C4-2B (cell line): ENCODE measurements around the gene MTG2.

Source experiments
- H3K27ac ChIP-seq: fragments of 450-650 bp; 2 replicates; pipeline ENCODE4 v1.5.1; 2017
- CTCF ChIP-seq: fragments of 450-650 bp; conservative IDR thresholded peaks from 2 replicates; pipeline ENCODE4 v1.5.1; 2017; ENCODE audit warnings: mild to moderate bottlenecking
- ZFX ChIP-seq: fragments of 450-650 bp; IDR thresholded peaks from 2 replicates; pipeline ENCODE4 v1.6.1; 2017

MTG2 gene

GRCh38 chr20:62230276-62230675 is 47.4 kb downstream of the MTG2 start:
- H3K27ac ChIP-seq, result no peak overlapping the region; the same call in 1 of the 2 replicates
- no peak for TF ChIP-seq ZFX
- no peak for TF ChIP-seq CTCF

- H3K27ac ChIP-seq, result peak overlapping the region; percentile 82; the same call in 1 of the 2 replicates
- no peak for TF ChIP-seq ZFX
- no peak for TF ChIP-seq CTCF
Observed at GRCh38 chr20:62230696-62231095, 47.9 kb downstream of the MTG2 start.

- H3K27ac ChIP-seq, result peak overlapping the region; percentile 82
- TF ChIP-seq ZFX (no peak), CTCF (no peak)
Observed at GRCh38 chr20:62231292-62231691, 48.5 kb downstream of the MTG2 start.

GRCh38 chr20:62232194-62232593 is 49.4 kb downstream of the MTG2 start:
- TF ChIP-seq CTCF (no peak), ZFX (peak; percentile 18; the same call in 1 of the 2 replicates)
- H3K27ac ChIP-seq, result peak overlapping the region; percentile 82

- no peak for TF ChIP-seq CTCF
- TF ChIP-seq ZFX, result no peak
- peak overlapping the region; percentile 82 for H3K27ac ChIP-seq
Observed at GRCh38 chr20:62232770-62233645, 50.2 kb downstream of the MTG2 start.

GRCh38 chr20:62233684-62234083 is 50.9 kb downstream of the MTG2 start:
- H3K27ac ChIP-seq, result peak overlapping the region; percentile 82
- TF ChIP-seq ZFX (no peak), CTCF (no peak)

- H3K27ac ChIP-seq, result no peak overlapping the region; the same call in 1 of the 2 replicates
- TF ChIP-seq CTCF, result no peak
- TF ChIP-seq ZFX, result no peak
Observed at GRCh38 chr20:62234339-62234738, 51.5 kb downstream of the MTG2 start.
